Ovary (tissue), 9 donors: ENCODE results near the gene INPP5D. TPM values are rescaled to one million over a fixed set of nuclear protein-coding genes. Genes with fewer than 3 reads are reported as not detected.

ENCODE experiments used
- DNase-seq, 5 donors: peaks; one replicate each; pipeline ENCODE4 v3.0.0-alpha.2; 2019 to 2020
- H3K27ac ChIP-seq, 2 donors: fragments of 200-600 bp; one replicate each; pipeline versions ENCODE4 v1.5.1 to v1.8.0; 2019 to 2022
- H3K27me3 ChIP-seq: fragments of 200-600 bp; one replicate; pipeline ENCODE4 v1.8.0; 2022
- H3K36me3 ChIP-seq: fragments of 200-600 bp; sonication (generic); one replicate; pipeline ENCODE4 v1.5.1; 2019
- H3K4me1 ChIP-seq: one replicate; pipeline ENCODE4 v1.8.1; 2013; ENCODE audit warnings: mild to moderate bottlenecking, moderate library complexity; ENCODE audit not compliant: insufficient read depth
- H3K4me3 ChIP-seq: fragments of 200-600 bp; sonication (generic); one replicate; pipeline ENCODE4 v1.5.1; 2017
- H3K9me3 ChIP-seq, 2 donors: fragments of 200-600 bp in 1 of 2; sonication (generic) in 1 of 2; one replicate each; pipeline versions ENCODE4 v1.5.1 to v1.8.1; 2013 to 2019; ENCODE audit warnings: mild to moderate bottlenecking in 1 of 2, moderate library complexity in 1 of 2
- CTCF ChIP-seq, 3 donors: fragments of 450-650 bp in 2 of 3; fragments of 200-600 bp in 1 of 3; IDR thresholded peaks; one replicate each; pipeline versions ENCODE4 v1.5.1 to v1.8.0; 2016 to 2022; ENCODE audit warnings: antibody characterized with exemption in 3 of 3, mild to moderate bottlenecking in 1 of 3
- EP300 ChIP-seq: sonication (generic); formaldehyde crosslinking; IDR thresholded peaks from one replicate; pipeline ENCODE4 v1.6.1; 2017; ENCODE audit warnings: antibody characterized with exemption
- POLR2A ChIP-seq: fragments of 450-650 bp; IDR thresholded peaks from one replicate; pipeline ENCODE4 v1.6.1; 2017; ENCODE audit warnings: antibody characterized with exemption, mild to moderate bottlenecking, moderate library complexity
- WGBS, 3 donors: extraction: QIAGEN DNeasy Blood & Tissue Kit in 1 of 3; methylation state at CpG; one replicate each; pipeline versions ENCODE4 v1.1.5 to v1.1.7; 2013 to 2017; 5-methylcytosine and 5-hydroxymethylcytosine counted together
- intact Hi-C, 4 donors: fragments of 100-400 bp; cut with DNase I; formaldehyde crosslinking; loops; one replicate each; pipeline versions ENCODE4 v1.11.0 to v1.15.1; 2022 to 2023
- polyA plus RNA-seq, 2 donors: library from polyadenylated mRNA; stranded (reverse); fragments of 200-250 nt in 1 of 2; fragments of 350-450 nt in 1 of 2; fragmentation: Illumina TruSeq in 1 of 2; extraction: RNeasy Lipid Tissue Mini Kit (QIAGEN cat#74804) in 1 of 2; gene quantifications; one replicate each; pipeline ENCODE4 v1.2.3, GENCODE V29; 2013 to 2014
- total RNA-seq, 7 donors: library from RNA; depleted of rRNA in 2 of 7; stranded (reverse); fragments of >200 nt in 2 of 7; fragmentation: NEBNext Ultra II Directional in 3 of 7; extraction: Animal tissue kit (Norgen Biotek cat#: 25700) in 3 of 7; gene quantifications; one replicate each; pipeline versions ENCODE4 v1.1.0 to v1.2.4, GENCODE V29; 2016 to 2023
- donor health status: DM: no; HTN: no; CAD: no; lungs with moderate emphysema.
- donor health status: DM: no; HTN: no; CAD: no.
- donor health status: Bipolar disorder and iron deficiency.
- donor health status: DM: yes; HTN: yes; CAD: no.
- donor health status: DM: no; HTN: no; CAD: no.
- donor health status: DM: yes; HTN: yes; CAD: no.

INPP5D gene
- total and polyA plus RNA-seq, 9 donors: 4.1 to 14.4 (median 7.7) TPM

GRCh38 chr2:233247116-233247515, 187.0 kb downstream of the INPP5D start:
- DNase-seq: no peak
- Histone ChIP-seq H3K4me1 (no peaks in the 10 kb centered on the region), H3K4me3 (no peak overlapping the region), H3K27ac (no peak overlapping the region), H3K27me3 (no peaks in the 10 kb centered on the region), H3K9me3 (no peaks in the 10 kb centered on the region), H3K36me3 (no peaks in the 10 kb centered on the region)
- intact Hi-C loops: loop anchor here in 1 of 4 donors (10.0 kb wide), 1 partner anchor 642 kb away; no protein-coding TSS in a partner anchor
- WGBS, 3 donors: 67 to 81% (median 76%) methylated on average over 2 of the region's 2 CpGs
- TF ChIP-seq EP300 (no peak), POLR2A (no peak)

GRCh38 chr2:233247744-233248143, 187.6 kb downstream of the INPP5D start:
- H3K36me3 ChIP-seq: no peaks in the 10 kb centered on the region
- H3K4me3 ChIP-seq: no peak overlapping the region
- intact Hi-C loops: loop anchor here in 1 of 4 donors (10.0 kb wide), 1 partner anchor 643 kb away; no protein-coding TSS in a partner anchor
- H3K27ac ChIP-seq: no peak overlapping the region
- TF ChIP-seq CTCF (IDR thresholded peaks at IDR 0.05): no peak
- TF ChIP-seq EP300: no peak
- no peak for TF ChIP-seq POLR2A
- H3K4me1 ChIP-seq: no peaks in the 10 kb centered on the region
- H3K27me3 ChIP-seq: no peaks in the 10 kb centered on the region
- no peak for DNase-seq
- H3K9me3 ChIP-seq: no peaks in the 10 kb centered on the region

GRCh38 chr2:233248999-233249398, 188.9 kb downstream of the INPP5D start:
- WGBS, 3 donors: 72 to 79% (median 75%) methylated on average over 7 of the region's 7 CpGs
- TF ChIP-seq CTCF (IDR thresholded peaks at IDR 0.05) (no peak), EP300 (no peak), POLR2A (no peak)
- H3K36me3 ChIP-seq: no peaks in the 10 kb centered on the region
- H3K27ac ChIP-seq: no peak overlapping the region
- H3K4me3 ChIP-seq: no peak overlapping the region
- intact Hi-C loops: loop anchor here in 1 of 4 donors (10.0 kb wide), 1 partner anchor 644 kb away; no protein-coding TSS in a partner anchor
- no peaks in the 10 kb centered on the region for H3K9me3 ChIP-seq
- no peak for DNase-seq
- H3K27me3 ChIP-seq: no peaks in the 10 kb centered on the region
- H3K4me1 ChIP-seq: peaks cover 4% of the 10 kb centered on the region

- Histone ChIP-seq H3K4me3 (no peak overlapping the region), H3K9me3 (no peaks in the 10 kb centered on the region), H3K27ac (no peak overlapping the region), H3K4me1 (peaks cover 6% of the 10 kb centered on the region), H3K36me3 (no peaks in the 10 kb centered on the region), H3K27me3 (no peaks in the 10 kb centered on the region)
- no peak for DNase-seq
- WGBS, 3 donors: 86 to 88% (median 88%) methylated on average over 9 of the region's 9 CpGs
- TF ChIP-seq POLR2A (no peak), CTCF (IDR thresholded peaks at IDR 0.05) (no peak), EP300 (no peak)
- intact Hi-C loops: loop anchor here (5.0 to 10.0 kb wide), 3 partner anchors 194 to 638 kb away; no protein-coding TSS in a partner anchor
Observed at GRCh38 chr2:233250568-233250967, 190.4 kb downstream of the INPP5D start.

- no peak for DNase-seq
- TF ChIP-seq POLR2A: no peak
- no peak for TF ChIP-seq EP300
- TF ChIP-seq CTCF (IDR thresholded peaks at IDR 0.05): no peak
- H3K36me3 ChIP-seq: no peaks in the 10 kb centered on the region
- intact Hi-C loops: loop anchor here (5.0 to 10.0 kb wide), 3 partner anchors 194 to 639 kb away; no protein-coding TSS in a partner anchor
- no peaks in the 10 kb centered on the region for H3K9me3 ChIP-seq
- H3K27ac ChIP-seq: peak overlapping the region in 1 of 2 donors; percentile 30
- 54 to 73% (median 64%) methylated on average over 1 of the region's 1 CpG for WGBS, 3 donors
- peak overlapping the region; percentile 91 for H3K4me3 ChIP-seq
- H3K4me1 ChIP-seq: peaks cover 6% of the 10 kb centered on the region
- H3K27me3 ChIP-seq: no peaks in the 10 kb centered on the region
Observed at GRCh38 chr2:233250985-233251305, 190.8 kb downstream of the INPP5D start.
